CD14-positive monocyte (primary cell): Measurements from ENCODE around the gene EDRF1. TPM values are rescaled to one million over a fixed set of nuclear protein-coding genes. Genes with fewer than 3 reads are reported as not detected.

Experiments
- DNase-seq, 3 donors: peaks; one replicate each; pipeline ENCODE4 v3.0.0-alpha.2; 2011 to 2022
- H2AFZ ChIP-seq: 2 replicates; pipeline ENCODE4 v1.6.0; 2012; ENCODE audit warnings: mild to moderate bottlenecking, low read depth, low read length, inconsistent platforms; ENCODE audit not compliant: insufficient read depth, poor library complexity, severe bottlenecking
- H3K27ac ChIP-seq, 2 donors: 1 replicate in 1 of 2; 2 replicates in 1 of 2; pipeline ENCODE4 v1.5.1; 2012 to 2013; ENCODE audit warnings: low read length in 2 of 2, control low read depth in 1 of 2, inconsistent platforms in 1 of 2, low read depth in 1 of 2, mild to moderate bottlenecking in 1 of 2
- H3K27me3 ChIP-seq, 2 donors: one replicate each; pipeline versions ENCODE4 v1.6.0 to v1.6.1; 2011 to 2013; ENCODE audit warnings: low read length in 2 of 2; ENCODE audit not compliant: control insufficient read depth in 2 of 2, insufficient read depth in 2 of 2
- H3K36me3 ChIP-seq, 2 donors: replicated peaks in 1 of 2; 1 replicate in 1 of 2; 2 replicates in 1 of 2; pipeline versions ENCODE4 v1.5.1 to v1.6.1; 2012 to 2013; ENCODE audit warnings: low read length in 2 of 2, control low read depth in 1 of 2, inconsistent platforms in 1 of 2, mild to moderate bottlenecking in 1 of 2; ENCODE audit not compliant: insufficient read depth in 2 of 2, control insufficient read depth in 1 of 2
- H3K4me1 ChIP-seq, 2 donors: 1 replicate in 1 of 2; 2 replicates in 1 of 2; pipeline versions ENCODE4 v1.5.1 to v1.6.1; 2012 to 2013; ENCODE audit warnings: low read length in 2 of 2, control low read depth in 1 of 2, inconsistent platforms in 1 of 2, mild to moderate bottlenecking in 1 of 2, moderate library complexity in 1 of 2; ENCODE audit not compliant: insufficient read depth in 2 of 2, control insufficient read depth in 1 of 2
- H3K4me2 ChIP-seq: replicated peaks from 2 replicates; pipeline ENCODE3; 2012; ENCODE audit warnings: low read length, moderate library complexity, mild to moderate bottlenecking; ENCODE audit not compliant: poor library complexity, severe bottlenecking; ENCODE audit errors: extremely low read depth
- H3K4me3 ChIP-seq, 3 experiments: fragments of 200-600 bp in 1 of 3; sonication (generic) in 1 of 3; replicated peaks in 1 of 3; 1 replicate in 2 of 3; 2 replicates in 1 of 3; pipeline ENCODE4 v1.5.1; 2011 to 2013; ENCODE audit warnings: low read length in 3 of 3, mild to moderate bottlenecking in 3 of 3, control low read depth in 2 of 3, low read depth in 2 of 3, inconsistent platforms in 1 of 3, moderate library complexity in 1 of 3
- H3K79me2 ChIP-seq: 2 replicates; pipeline ENCODE4 v1.6.0; 2012; ENCODE audit warnings: mild to moderate bottlenecking, control low read depth, inconsistent platforms, low read length, moderate library complexity; ENCODE audit not compliant: insufficient read depth
- H3K9ac ChIP-seq: 2 replicates; pipeline ENCODE4 v1.6.0; 2017; ENCODE audit warnings: low read length, mild to moderate bottlenecking; ENCODE audit not compliant: insufficient read depth, poor library complexity, severe bottlenecking
- H3K9me3 ChIP-seq, 2 donors: replicated peaks in 1 of 2; 1 replicate in 1 of 2; 2 replicates in 1 of 2; pipeline versions ENCODE4 v1.5.1 to v1.6.1; 2012 to 2013; ENCODE audit warnings: low read length in 2 of 2, control low read depth in 1 of 2; ENCODE audit not compliant: control insufficient read depth in 1 of 2, insufficient read depth in 1 of 2
- H4K20me1 ChIP-seq: 2 replicates; pipeline ENCODE4 v1.6.0; 2012; ENCODE audit warnings: mild to moderate bottlenecking, low read length, control low read depth, moderate library complexity; ENCODE audit not compliant: insufficient read depth
- H3K27ac Mint-ChIP-seq, 7 donors: one replicate each; pipeline ENCODE4 v1.8.0; 2020; ENCODE audit warnings: mild to moderate bottlenecking in 7 of 7, mixed read lengths in 7 of 7, moderate library complexity in 6 of 7, inconsistent platforms in 2 of 7
- H3K27me3 Mint-ChIP-seq, 3 donors: one replicate each; pipeline ENCODE4 v1.8.0; 2021 to 2022; ENCODE audit warnings: low read depth in 3 of 3, mild to moderate bottlenecking in 3 of 3, mixed read lengths in 3 of 3, moderate library complexity in 3 of 3, inconsistent platforms in 1 of 3
- H3K36me3 Mint-ChIP-seq, 2 donors: one replicate each; pipeline ENCODE4 v1.8.0; 2020; ENCODE audit warnings: mixed read lengths in 2 of 2, inconsistent platforms in 1 of 2, mild to moderate bottlenecking in 1 of 2
- H3K4me1 Mint-ChIP-seq: one replicate; pipeline ENCODE4 v1.8.0; 2020; ENCODE audit warnings: mild to moderate bottlenecking, mixed read lengths
- H3K4me3 Mint-ChIP-seq, 2 donors: one replicate each; pipeline ENCODE4 v1.8.0; 2020; ENCODE audit warnings: mild to moderate bottlenecking in 2 of 2, mixed read lengths in 2 of 2, moderate library complexity in 1 of 2
- H3K9me3 Mint-ChIP-seq, 7 donors: one replicate each; pipeline ENCODE4 v1.8.0; 2020 to 2022; ENCODE audit warnings: mixed read lengths in 7 of 7, mild to moderate bottlenecking in 6 of 7, moderate library complexity in 6 of 7, inconsistent platforms in 2 of 7
- WGBS: methylation state at CpG from one replicate; pipeline ENCODE4 v1.1.5; 2013; ENCODE audit warnings: missing lambda C conversion rate; ENCODE audit not compliant: insufficient coverage; 5-methylcytosine and 5-hydroxymethylcytosine counted together
- intact Hi-C, 2 donors: fragments of 100-400 bp; cut with micrococcal nuclease; formaldehyde crosslinking; loops; one replicate each; pipeline versions ENCODE4 v1.15.0 to v1.15.1; 2023
- polyA plus RNA-seq, 3 donors: library from polyadenylated mRNA; depleted of rRNA in 1 of 3; unstranded in 2 of 3; stranded (reverse) in 1 of 3; fragments of 300-500 nt in 2 of 3; fragments of >200 nt in 1 of 3; fragmentation: Illumina TruSeq in 2 of 3; gene quantifications; 1 replicate in 2 of 3; 2 replicates in 1 of 3; pipeline ENCODE4 v1.2.3, GENCODE V29; 2012 to 2021
- TF ChIP-seq, protein P1 (sequence below): fragments of 200-600 bp; IDR thresholded peaks from one replicate; pipeline ENCODE4 v1.8.0; 2022; ENCODE audit warnings: antibody characterized with exemption, mild to moderate bottlenecking

Gene EDRF1
- polyA plus RNA-seq, 3 donors: 4.6 to 21.4 (median 5.3) TPM

GRCh38 chr10:125700355-125700911 is 19.1 kb upstream of the EDRF1 start:
- Histone ChIP-seq H3K9me3 (no peaks in the 10 kb centered on the region), H3K27ac (no peak overlapping the region), H3K27me3 (no peaks in the 10 kb centered on the region), H3K9ac (no peak overlapping the region), H2AFZ (no peak overlapping the region), H3K36me3 (no peaks in the 10 kb centered on the region), H4K20me1 (no peaks in the 10 kb centered on the region), H3K4me2 (no peak overlapping the region), H3K4me3 (no peak overlapping the region), H3K4me1 (no peaks in the 10 kb centered on the region), H3K79me2 (no peaks in the 10 kb centered on the region)
- Mint-ChIP-seq H3K27ac (no peak overlapping the region), H3K4me1 (peaks cover 9% of the 10 kb centered on the region), H3K27me3 (peaks cover under 1 to 6% (median 2%) of the 10 kb centered on the region in 3 donors), H3K4me3 (no peak overlapping the region), H3K36me3 (no peaks in the 10 kb centered on the region), H3K9me3 (peaks cover 0 to 10% (median 5%) of the 10 kb centered on the region in 7 donors)
- intact Hi-C loops: no loop called here
- TF ChIP-seq, protein P1, sequence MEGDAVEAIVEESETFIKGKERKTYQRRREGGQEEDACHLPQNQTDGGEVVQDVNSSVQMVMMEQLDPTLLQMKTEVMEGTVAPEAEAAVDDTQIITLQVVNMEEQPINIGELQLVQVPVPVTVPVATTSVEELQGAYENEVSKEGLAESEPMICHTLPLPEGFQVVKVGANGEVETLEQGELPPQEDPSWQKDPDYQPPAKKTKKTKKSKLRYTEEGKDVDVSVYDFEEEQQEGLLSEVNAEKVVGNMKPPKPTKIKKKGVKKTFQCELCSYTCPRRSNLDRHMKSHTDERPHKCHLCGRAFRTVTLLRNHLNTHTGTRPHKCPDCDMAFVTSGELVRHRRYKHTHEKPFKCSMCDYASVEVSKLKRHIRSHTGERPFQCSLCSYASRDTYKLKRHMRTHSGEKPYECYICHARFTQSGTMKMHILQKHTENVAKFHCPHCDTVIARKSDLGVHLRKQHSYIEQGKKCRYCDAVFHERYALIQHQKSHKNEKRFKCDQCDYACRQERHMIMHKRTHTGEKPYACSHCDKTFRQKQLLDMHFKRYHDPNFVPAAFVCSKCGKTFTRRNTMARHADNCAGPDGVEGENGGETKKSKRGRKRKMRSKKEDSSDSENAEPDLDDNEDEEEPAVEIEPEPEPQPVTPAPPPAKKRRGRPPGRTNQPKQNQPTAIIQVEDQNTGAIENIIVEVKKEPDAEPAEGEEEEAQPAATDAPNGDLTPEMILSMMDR: no peak
- WGBS: no CpG with 5 or more reads among the region's 3 CpGs
- no peak for DNase-seq

GRCh38 chr10:125707541-125708468 is 11.7 kb upstream of the EDRF1 start:
- H3K27me3 ChIP-seq: no peaks in the 10 kb centered on the region
- H3K27me3 Mint-ChIP-seq: peaks cover 2 to 6% (median 3%) of the 10 kb centered on the region in 3 donors
- no peaks in the 10 kb centered on the region for H3K4me1 ChIP-seq
- H3K4me2 ChIP-seq: no peak overlapping the region
- H3K36me3 Mint-ChIP-seq: no peaks in the 10 kb centered on the region
- H3K36me3 ChIP-seq: no peaks in the 10 kb centered on the region
- H3K9ac ChIP-seq: no peak overlapping the region
- 93% methylated on average over 4 of the region's 6 CpGs for WGBS
- H3K4me3 Mint-ChIP-seq: no peak overlapping the region
- H3K9me3 Mint-ChIP-seq: peaks cover 6 to 21% (median 9%) of the 10 kb centered on the region in 7 donors
- no peaks in the 10 kb centered on the region for H3K79me2 ChIP-seq
- H2AFZ ChIP-seq: no peak overlapping the region
- DNase-seq: no peak
- no peaks in the 10 kb centered on the region for H3K4me1 Mint-ChIP-seq
- intact Hi-C loops: no loop called here
- H3K27ac ChIP-seq: no peak overlapping the region
- H4K20me1 ChIP-seq: no peaks in the 10 kb centered on the region
- TF ChIP-seq, protein P1: no peak
- H3K27ac Mint-ChIP-seq: no peak overlapping the region
- peaks cover 4 to 17% of the 10 kb centered on the region in 2 donors for H3K9me3 ChIP-seq
- no peak overlapping the region for H3K4me3 ChIP-seq
